HG03060 (cell line): ENCODE results near the gene CCDC146.

Experiments used
- ATAC-seq: cut with Tn5 transposase; IDR thresholded peaks from one replicate; pipeline ENCODE4 v1.9.1; 2021; ENCODE audit warnings: low read depth, moderate number of reproducible peaks; ENCODE audit not compliant: unreplicated experiment

The CCDC146 gene

GRCh38 chr7:77281780-77282478, 159.5 kb downstream of the CCDC146 start:
- no peak for ATAC-seq

- no peak for ATAC-seq
Observed at GRCh38 chr7:77282897-77283296, 160.5 kb downstream of the CCDC146 start.

- ATAC-seq = no peak
Observed at GRCh38 chr7:77284005-77284404, 161.6 kb downstream of the CCDC146 start.

GRCh38 chr7:77284616-77285015, 162.2 kb downstream of the CCDC146 start:
- no peak for ATAC-seq

- ATAC-seq = no peak
Observed at GRCh38 chr7:77288676-77289320, 166.4 kb downstream of the CCDC146 start.

- ATAC-seq = no peak
Observed at GRCh38 chr7:77289387-77289786, 167.0 kb downstream of the CCDC146 start.

GRCh38 chr7:77290425-77290824, 168.0 kb downstream of the CCDC146 start:
- ATAC-seq = no peak

- ATAC-seq = no peak
Observed at GRCh38 chr7:77293046-77293445, 170.6 kb downstream of the CCDC146 start.

GRCh38 chr7:77295549-77295948, 173.1 kb downstream of the CCDC146 start:
- no peak for ATAC-seq

GRCh38 chr7:77306231-77307067, 184.0 kb downstream of the CCDC146 start:
- no peak for ATAC-seq

- ATAC-seq = no peak
Observed at GRCh38 chr7:77308792-77309191, 186.4 kb downstream of the CCDC146 start.

GRCh38 chr7:77309714-77310220, 187.4 kb downstream of the CCDC146 start:
- ATAC-seq = no peak

GRCh38 chr7:77310982-77311381, 188.6 kb downstream of the CCDC146 start:
- no peak for ATAC-seq

- ATAC-seq = no peak
Observed at GRCh38 chr7:77313085-77313484, 190.7 kb downstream of the CCDC146 start.

GRCh38 chr7:77313876-77314480, 191.6 kb downstream of the CCDC146 start:
- ATAC-seq = no peak

- ATAC-seq = no peak
Observed at GRCh38 chr7:77315182-77315591, 192.8 kb downstream of the CCDC146 start.

GRCh38 chr7:77316219-77316978, 194.0 kb downstream of the CCDC146 start:
- no peak for ATAC-seq

- no peak for ATAC-seq
Observed at GRCh38 chr7:77318019-77318418, 195.6 kb downstream of the CCDC146 start.

GRCh38 chr7:77320137-77320536, 197.7 kb downstream of the CCDC146 start:
- ATAC-seq = no peak

GRCh38 chr7:77320714-77321113, 198.3 kb downstream of the CCDC146 start:
- ATAC-seq = no peak
